ENCODE measurements around the gene CD27.
"Not testable (repeated sequence)": the region's sequence is repeated elsewhere in the genome, so short reads cannot be mapped to it uniquely, and the experiment has no call there.

The CD27 gene

GRCh38 chr12:6460751-6461371 lies 16.1 kb downstream of the CD27 start:
- DNase-seq (ENCODE audit: insufficient read length, low spot score) (no peak), FAIRE-seq (peak; percentile 60)

GRCh38 chr12:6461401-6462233 lies 16.9 kb downstream of the CD27 start:
- FAIRE-seq (no peak), DNase-seq (ENCODE audit: insufficient read length, low spot score) (no peak)

GRCh38 chr12:6462234-6462995 lies 17.7 kb downstream of the CD27 start:
- peak; percentile 52 for FAIRE-seq

GRCh38 chr12:6463216-6463615 lies 18.5 kb downstream of the CD27 start:
- FAIRE-seq = peak; percentile 46
- no peak for DNase-seq (ENCODE audit: insufficient read length, low spot score)

More at GRCh38 chr12:6462234-6462995, 17.7 kb downstream of the CD27 start:
- DNase-seq (ENCODE audit: insufficient read length, low spot score) = no peak

GRCh38 chr12:6463858-6464257 lies 19.1 kb downstream of the CD27 start:
- FAIRE-seq (no peak), DNase-seq (ENCODE audit: insufficient read length, low spot score) (no peak)

- no peak for FAIRE-seq
- no peak for DNase-seq (ENCODE audit: insufficient read length, low spot score)
These were observed 19.8 kb downstream of the CD27 start for GRCh38 chr12:6464531-6464930.

GRCh38 chr12:6465467-6466183 lies 20.9 kb downstream of the CD27 start:
- DNase-seq (ENCODE audit: insufficient read length, low spot score) = peak; percentile 82
- no peak for FAIRE-seq

- FAIRE-seq (no peak), DNase-seq (ENCODE audit: insufficient read length, low spot score) (no peak)
These were observed 21.4 kb downstream of the CD27 start for GRCh38 chr12:6466184-6466573.

GRCh38 chr12:6466751-6467150 lies 22.0 kb downstream of the CD27 start:
- DNase-seq (ENCODE audit: insufficient read length, low spot score); FAIRE-seq: not testable (repeated sequence)

GRCh38 chr12:6467571-6468282 lies 23.0 kb downstream of the CD27 start:
- FAIRE-seq; DNase-seq (ENCODE audit: insufficient read length, low spot score): not testable (repeated sequence)

- FAIRE-seq (no peak), DNase-seq (ENCODE audit: insufficient read length, low spot score) (no peak)
These were observed 23.5 kb downstream of the CD27 start for GRCh38 chr12:6468283-6468575.

- FAIRE-seq = no peak
- no peak for DNase-seq (ENCODE audit: insufficient read length, low spot score)
These were observed 24.3 kb downstream of the CD27 start for GRCh38 chr12:6469092-6469491.

GRCh38 chr12:6469609-6470374 lies 25.0 kb downstream of the CD27 start:
- FAIRE-seq = peak; percentile 9
- DNase-seq (ENCODE audit: insufficient read length, low spot score) = no peak

GRCh38 chr12:6470375-6471163 lies 25.8 kb downstream of the CD27 start, which contains the start of gene VAMP1:
TSS of gene VAMP1 (minus strand) at chr12:6470677. CDS start at chr12:6470531, 146 bp downstream.
- peak; percentile 99 for DNase-seq (ENCODE audit: insufficient read length, low spot score)
- peak; percentile 98 for FAIRE-seq

GRCh38 chr12:6471989-6472360 lies 27.2 kb downstream of the CD27 start:
- no peak for FAIRE-seq
- no peak for DNase-seq (ENCODE audit: insufficient read length, low spot score)

GRCh38 chr12:6472491-6472890 lies 27.7 kb downstream of the CD27 start:
- FAIRE-seq (no peak), DNase-seq (ENCODE audit: insufficient read length, low spot score) (no peak)

- not testable (repeated sequence) for DNase-seq (ENCODE audit: insufficient read length, low spot score); FAIRE-seq
These were observed 30.6 kb downstream of the CD27 start for GRCh38 chr12:6475233-6475975.

GRCh38 chr12:6476489-6476888 lies 31.7 kb downstream of the CD27 start:
- DNase-seq (ENCODE audit: insufficient read length, low spot score) (no peak), FAIRE-seq (no peak)

Measured in HTR-8/SVneo (cell line).